Effector memory CD4-positive, alpha-beta T cell (primary cell): ENCODE measurements around the gene WDR88.
"Not testable (repeated sequence)": the region's sequence is repeated elsewhere in the genome, so short reads cannot be mapped to it uniquely, and the experiment has no call there.

Experiments used
- DNase-seq, 3 donors: peaks; one replicate each; pipeline ENCODE4 v3.0.0-alpha.2; 2020
- H3K27ac ChIP-seq: 2 replicates; pipeline ENCODE4 v1.7.0; 2013; ENCODE audit warnings: mild to moderate bottlenecking, low read length, moderate library complexity; ENCODE audit not compliant: insufficient read depth, poor library complexity, severe bottlenecking
- H3K27me3 ChIP-seq: replicated peaks from 2 replicates; pipeline ENCODE4 v1.7.0; 2013; ENCODE audit warnings: mild to moderate bottlenecking, low read length; ENCODE audit not compliant: insufficient read depth, control insufficient read depth, poor library complexity, severe bottlenecking
- H3K36me3 ChIP-seq: 2 replicates; pipeline ENCODE4 v1.7.0; 2013; ENCODE audit warnings: mild to moderate bottlenecking, low read length, moderate library complexity; ENCODE audit not compliant: control insufficient read depth, insufficient read depth
- H3K4me1 ChIP-seq: 2 replicates; pipeline ENCODE4 v1.7.0; 2013; ENCODE audit warnings: low read length, mild to moderate bottlenecking; ENCODE audit not compliant: control insufficient read depth, insufficient read depth, poor library complexity, severe bottlenecking
- H3K4me3 ChIP-seq: 2 replicates; pipeline ENCODE4 v1.7.0; 2013; ENCODE audit warnings: low read length, low read depth, mild to moderate bottlenecking; ENCODE audit not compliant: insufficient read depth, poor library complexity, severe bottlenecking
- H3K9me3 ChIP-seq: 2 replicates; pipeline ENCODE4 v1.7.0; 2013; ENCODE audit warnings: mild to moderate bottlenecking, low read length, moderate library complexity; ENCODE audit not compliant: control insufficient read depth

WDR88 gene

DNA sequence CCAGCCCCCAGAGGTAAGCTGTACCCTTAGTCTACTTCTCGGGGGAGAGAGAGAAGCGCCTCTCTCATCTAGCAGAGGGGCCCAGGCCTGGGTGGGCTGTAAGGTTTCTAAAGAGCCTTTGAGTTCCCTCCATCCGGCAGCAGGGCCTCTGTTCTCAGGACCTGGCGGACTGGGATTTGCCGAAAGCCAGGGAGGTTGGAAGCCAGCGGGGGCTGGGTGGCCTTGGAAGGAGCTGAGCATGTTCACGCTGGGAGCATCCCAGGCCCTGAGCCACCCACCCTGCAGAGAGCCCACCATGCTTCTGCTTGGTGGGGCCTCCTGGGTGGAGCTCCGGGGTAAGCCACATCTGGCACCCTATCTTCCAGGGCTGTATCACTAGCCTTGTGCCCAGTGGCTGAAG lies 86.0 kb downstream of the WDR88 start:
- Histone ChIP-seq H3K27me3 (no peaks in the 10 kb centered on the region), H3K4me1 (no peaks in the 10 kb centered on the region), H3K27ac (no peak overlapping the region), H3K4me3 (no peak overlapping the region), H3K36me3 (no peaks in the 10 kb centered on the region), H3K9me3 (no peaks in the 10 kb centered on the region)
- DNase-seq: no peak

DNA sequence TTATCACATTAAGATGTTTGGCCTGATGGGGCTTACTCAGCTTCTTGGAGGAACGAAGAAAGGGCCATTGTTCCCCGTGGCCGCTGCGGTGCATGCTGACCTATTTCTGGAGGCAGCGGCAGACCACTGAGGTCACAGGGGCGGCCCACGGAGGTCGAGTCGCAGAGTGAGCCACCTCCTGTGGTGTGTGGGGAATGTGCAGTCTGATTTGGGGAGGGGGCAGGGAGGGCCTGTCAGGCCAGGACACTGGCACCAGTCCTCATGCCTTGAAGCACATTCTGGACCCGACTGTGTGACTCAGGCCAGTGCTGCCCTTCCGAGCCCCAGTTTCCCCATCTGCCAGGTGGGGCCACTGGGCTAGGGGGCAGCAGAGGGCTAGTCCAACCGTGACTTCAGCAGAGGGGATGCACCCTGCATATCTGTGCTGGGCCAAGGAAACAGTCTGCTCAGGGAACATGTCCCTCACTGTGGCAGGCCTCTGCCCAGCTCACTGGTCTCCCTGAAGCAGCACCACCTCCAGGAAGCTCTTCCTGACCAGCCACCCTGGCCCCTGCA lies 87.4 kb downstream of the WDR88 start:
- DNase-seq: no peak
- no peaks in the 10 kb centered on the region for H3K9me3 ChIP-seq
- no peak overlapping the region for H3K27ac ChIP-seq
- H3K27me3 ChIP-seq: peaks cover 2% of the 10 kb centered on the region
- no peaks in the 10 kb centered on the region for H3K4me1 ChIP-seq
- no peak overlapping the region for H3K4me3 ChIP-seq
- no peaks in the 10 kb centered on the region for H3K36me3 ChIP-seq

DNA sequence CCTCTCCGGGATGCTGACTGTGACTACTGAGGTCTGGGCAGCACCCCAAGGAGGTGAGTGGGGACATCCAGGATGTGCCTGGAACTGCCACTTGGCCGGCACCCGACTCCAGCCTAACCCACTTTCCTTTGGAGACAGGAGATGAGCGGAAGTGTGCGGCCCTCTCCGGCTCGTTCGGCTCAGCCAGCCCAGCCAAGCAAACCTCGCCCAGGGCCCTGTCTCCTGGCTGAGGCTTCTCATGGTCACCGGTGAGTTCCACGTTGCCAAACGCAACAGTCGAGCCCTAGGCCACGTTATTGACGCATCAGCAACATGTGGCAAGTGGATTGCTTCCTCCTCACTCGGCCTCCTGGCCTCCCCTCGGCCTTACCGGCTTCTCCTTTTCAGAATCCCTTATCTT lies 88.2 kb downstream of the WDR88 start:
- peaks cover 10% of the 10 kb centered on the region for H3K27me3 ChIP-seq

DNA sequence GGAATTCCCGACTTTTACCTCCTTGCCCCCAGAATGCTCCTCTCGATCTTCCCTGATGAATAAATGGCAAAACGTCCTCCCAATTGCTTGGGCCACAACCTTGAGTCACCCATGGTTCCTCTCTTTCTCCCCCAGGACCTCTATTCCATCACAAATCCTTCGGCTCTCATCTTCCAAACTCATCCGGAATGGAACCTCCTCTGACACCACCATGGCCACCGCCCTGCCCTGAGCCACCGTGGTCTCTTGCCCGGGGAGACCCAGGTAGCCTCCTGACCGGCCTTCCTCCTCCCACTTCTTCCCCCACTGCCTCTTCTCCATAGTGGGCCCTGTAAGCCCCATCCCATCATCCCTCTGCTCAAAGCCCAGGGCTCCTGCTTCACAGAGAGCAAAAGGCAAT lies 88.8 kb downstream of the WDR88 start:
- H3K27ac ChIP-seq: no peak overlapping the region
- no peaks in the 10 kb centered on the region for H3K9me3 ChIP-seq
- no peak for DNase-seq
- peaks cover under 1% of the 10 kb centered on the region for H3K4me1 ChIP-seq
- H3K27me3 ChIP-seq: peaks cover 15% of the 10 kb centered on the region
- H3K4me3 ChIP-seq: no peak overlapping the region
- no peaks in the 10 kb centered on the region for H3K36me3 ChIP-seq

More for the DNA sequence above, 88.2 kb downstream of the WDR88 start:
- H3K27ac ChIP-seq: no peak overlapping the region
- H3K4me3 ChIP-seq: no peak overlapping the region
- no peak for DNase-seq
- no peaks in the 10 kb centered on the region for H3K4me1 ChIP-seq
- no peaks in the 10 kb centered on the region for H3K36me3 ChIP-seq
- no peaks in the 10 kb centered on the region for H3K9me3 ChIP-seq

DNA sequence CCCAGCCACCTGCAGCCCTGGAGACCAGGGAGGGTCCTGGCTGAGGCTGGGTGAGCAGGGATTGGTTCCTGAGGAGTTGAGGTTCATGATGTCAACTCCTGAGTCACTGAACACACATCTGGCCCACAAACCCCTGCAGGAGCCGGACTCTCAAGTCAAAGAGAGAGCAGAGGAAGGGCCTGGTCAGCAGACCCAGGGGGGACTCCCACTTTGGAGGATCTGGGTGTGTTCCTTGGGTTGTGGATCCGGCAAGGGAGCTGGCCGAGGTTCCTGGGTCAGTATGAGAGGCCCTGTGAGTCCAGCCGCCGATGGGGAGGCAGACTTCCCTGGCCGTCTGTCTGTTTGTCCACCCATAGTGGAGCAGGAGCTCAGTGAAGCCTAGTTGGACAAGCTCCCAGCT lies 89.7 kb downstream of the WDR88 start:
- no peak for DNase-seq
- H3K27me3 ChIP-seq: peaks cover 24% of the 10 kb centered on the region
- H3K9me3 ChIP-seq: no peaks in the 10 kb centered on the region
- H3K4me3 ChIP-seq: no peak overlapping the region
- no peak overlapping the region for H3K27ac ChIP-seq
- no peaks in the 10 kb centered on the region for H3K36me3 ChIP-seq
- H3K4me1 ChIP-seq: peaks cover 9% of the 10 kb centered on the region

DNA sequence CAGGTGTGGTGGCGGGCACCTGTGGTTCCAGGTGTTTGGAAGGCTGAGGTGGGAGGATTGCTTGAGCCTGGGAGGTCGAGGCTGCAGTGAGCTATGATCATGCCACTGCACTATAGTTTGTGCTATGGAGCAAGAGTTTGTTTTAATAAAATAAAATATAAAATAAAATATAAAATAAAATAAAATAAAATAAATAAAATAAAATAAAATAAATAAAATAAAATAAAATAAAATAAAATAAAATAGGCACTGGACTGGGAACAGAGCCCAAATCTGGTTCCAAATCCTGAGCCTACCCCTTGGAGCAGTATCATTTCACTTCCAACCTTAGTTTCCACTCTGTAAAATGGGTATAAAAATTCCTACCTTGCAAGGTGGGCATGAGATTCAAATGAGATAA lies 90.3 kb downstream of the WDR88 start:
- not testable (repeated sequence) for DNase-seq, H3K27ac ChIP-seq, H3K36me3 ChIP-seq, H3K9me3 ChIP-seq, H3K4me3 ChIP-seq
- peaks cover 28% of the 10 kb centered on the region for H3K27me3 ChIP-seq
- peaks cover 11% of the 10 kb centered on the region for H3K4me1 ChIP-seq

DNA sequence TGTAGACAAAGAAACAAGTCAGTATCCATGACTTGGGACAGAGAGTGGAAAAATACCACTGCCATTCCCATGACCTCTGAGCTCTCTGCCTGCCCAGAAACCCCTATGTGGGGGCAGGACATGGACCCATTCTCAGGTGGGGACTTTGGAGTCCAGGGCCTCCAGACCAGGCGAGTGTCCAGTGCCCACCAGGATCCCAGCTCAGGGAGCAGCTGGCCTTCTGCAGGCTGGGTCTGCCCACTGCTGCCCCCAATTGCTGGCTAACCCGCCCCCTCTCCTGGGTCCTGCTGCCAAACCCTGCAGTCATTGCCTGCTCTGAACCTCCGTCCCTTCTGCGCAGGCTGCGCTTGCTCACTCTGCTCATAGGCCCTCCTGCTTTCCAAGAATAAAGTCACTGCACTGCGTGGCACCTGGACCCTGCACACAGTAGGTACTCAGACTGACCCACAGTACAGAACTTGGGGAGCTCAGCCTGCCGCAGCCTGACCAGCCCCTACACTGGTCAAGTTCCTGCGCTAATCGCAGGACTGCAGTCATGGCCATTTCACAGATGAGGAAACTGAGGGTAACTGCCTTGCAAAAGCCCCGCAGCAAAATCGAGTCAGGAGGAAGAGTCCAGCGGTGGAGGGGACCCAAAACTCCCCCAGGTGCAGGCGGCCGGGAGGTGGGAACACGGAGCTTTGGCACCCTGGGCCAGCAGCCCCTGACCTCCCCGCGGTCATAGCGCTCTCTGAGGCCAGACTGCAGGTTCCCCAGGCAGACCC lies 93.0 kb downstream of the WDR88 start:
- H3K27me3 ChIP-seq: peaks cover 38% of the 10 kb centered on the region

More for the DNA sequence above, 93.0 kb downstream of the WDR88 start:
- Histone ChIP-seq H3K4me1 (peaks cover 11% of the 10 kb centered on the region), H3K9me3 (peaks cover 6% of the 10 kb centered on the region), H3K4me3 (no peak overlapping the region), H3K27ac (no peak overlapping the region), H3K36me3 (no peaks in the 10 kb centered on the region)
- DNase-seq: no peak
